ENCODE data around the gene CXXC4. TPM values are rescaled to one million over a fixed set of nuclear protein-coding genes. Genes with fewer than 3 reads are reported as not detected.

Gene CXXC4
- total RNA-seq, 1 donor from 2014 or later, result not detected

DNA sequence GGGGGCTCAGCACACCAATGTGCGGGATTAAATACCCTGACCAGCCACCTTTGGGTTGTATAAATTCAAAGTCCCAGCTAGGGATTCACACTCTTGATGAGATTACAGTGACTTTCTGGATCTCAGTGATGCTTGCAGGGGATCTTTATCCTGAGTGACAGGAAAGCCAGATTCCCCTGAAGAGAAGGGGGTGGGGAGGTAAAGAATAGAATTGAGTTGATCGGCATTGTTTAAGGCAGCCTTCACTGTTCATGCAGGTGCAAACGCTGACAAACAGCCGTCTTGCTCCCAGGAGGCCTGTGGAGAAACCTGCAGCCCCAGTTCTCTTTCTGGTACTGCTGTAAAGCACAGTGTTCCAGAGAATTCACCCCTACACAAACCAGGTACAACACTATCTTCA lies 19.0 kb downstream of the CXXC4 start:
- no peaks in the 10 kb centered on the region for H3K36me3 Mint-ChIP-seq (ENCODE audit: low read depth)
- no peaks in the 10 kb centered on the region for H3K4me1 Mint-ChIP-seq
- H3K27ac Mint-ChIP-seq, result no peak overlapping the region
- ATAC-seq (ENCODE audit: low read depth) (no peak), DNase-seq (no peak)
- H3K27me3 Mint-ChIP-seq, result peaks cover 2% of the 10 kb centered on the region
- ChIA-PET POLR2A (interaction anchor here (0.7 kb wide), 1 partner anchor 209 kb away, joined by 3 read pairs; no protein-coding TSS in a partner anchor), CTCF (no interaction called here)
- H3K4me3 Mint-ChIP-seq, result no peak overlapping the region
- TF ChIP-seq, protein P1, sequence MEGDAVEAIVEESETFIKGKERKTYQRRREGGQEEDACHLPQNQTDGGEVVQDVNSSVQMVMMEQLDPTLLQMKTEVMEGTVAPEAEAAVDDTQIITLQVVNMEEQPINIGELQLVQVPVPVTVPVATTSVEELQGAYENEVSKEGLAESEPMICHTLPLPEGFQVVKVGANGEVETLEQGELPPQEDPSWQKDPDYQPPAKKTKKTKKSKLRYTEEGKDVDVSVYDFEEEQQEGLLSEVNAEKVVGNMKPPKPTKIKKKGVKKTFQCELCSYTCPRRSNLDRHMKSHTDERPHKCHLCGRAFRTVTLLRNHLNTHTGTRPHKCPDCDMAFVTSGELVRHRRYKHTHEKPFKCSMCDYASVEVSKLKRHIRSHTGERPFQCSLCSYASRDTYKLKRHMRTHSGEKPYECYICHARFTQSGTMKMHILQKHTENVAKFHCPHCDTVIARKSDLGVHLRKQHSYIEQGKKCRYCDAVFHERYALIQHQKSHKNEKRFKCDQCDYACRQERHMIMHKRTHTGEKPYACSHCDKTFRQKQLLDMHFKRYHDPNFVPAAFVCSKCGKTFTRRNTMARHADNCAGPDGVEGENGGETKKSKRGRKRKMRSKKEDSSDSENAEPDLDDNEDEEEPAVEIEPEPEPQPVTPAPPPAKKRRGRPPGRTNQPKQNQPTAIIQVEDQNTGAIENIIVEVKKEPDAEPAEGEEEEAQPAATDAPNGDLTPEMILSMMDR (IDR thresholded peaks at IDR 0.05), result no peak
- intact Hi-C loops (cut with micrococcal nuclease), result loop anchor here (5.0 kb wide), 1 partner anchor 268 kb away; no protein-coding TSS in a partner anchor
- H3K9me3 Mint-ChIP-seq, result no peaks in the 10 kb centered on the region

DNA sequence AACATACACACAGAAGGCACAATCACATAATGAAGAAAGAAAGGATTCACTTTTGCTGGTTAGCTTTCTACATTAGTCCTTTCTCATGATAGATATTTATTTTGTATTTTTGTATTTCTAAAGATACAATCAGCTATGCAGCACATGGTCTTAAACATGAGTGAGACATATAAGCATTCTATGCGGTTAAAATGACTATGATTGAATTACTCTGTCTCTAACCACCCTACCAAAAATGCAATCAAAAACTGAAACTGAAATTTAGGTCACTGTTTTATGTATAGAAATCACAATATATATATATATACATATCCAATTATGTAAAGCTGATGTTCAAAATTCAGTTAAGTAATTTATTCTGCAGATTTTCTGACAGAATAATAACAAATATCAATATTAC lies 21.9 kb downstream of the CXXC4 start:
- H3K36me3 Mint-ChIP-seq (ENCODE audit: low read depth), result no peaks in the 10 kb centered on the region
- CTCF ChIA-PET, result no interaction called here
- no peak for ATAC-seq (ENCODE audit: low read depth)
- TF ChIP-seq, protein P1 (IDR thresholded peaks at IDR 0.05), result no peak
- H3K27me3 Mint-ChIP-seq, result no peaks in the 10 kb centered on the region
- no peak overlapping the region for H3K27ac Mint-ChIP-seq
- H3K9me3 Mint-ChIP-seq, result no peaks in the 10 kb centered on the region
- intact Hi-C loops (cut with micrococcal nuclease), result no loop called here
- H3K4me3 Mint-ChIP-seq, result no peak overlapping the region
- H3K4me1 Mint-ChIP-seq, result no peaks in the 10 kb centered on the region
- DNase-seq, result no peak
- POLR2A ChIA-PET, result no interaction called here

- Mint-ChIP-seq H3K27me3 (no peaks in the 10 kb centered on the region), H3K36me3 (ENCODE audit: low read depth) (no peaks in the 10 kb centered on the region), H3K4me1 (no peaks in the 10 kb centered on the region), H3K4me3 (no peak overlapping the region), H3K9me3 (no peaks in the 10 kb centered on the region), H3K27ac (no peak overlapping the region)
- ChIA-PET CTCF (no interaction called here), POLR2A (no interaction called here)
- TF ChIP-seq, protein P1 (IDR thresholded peaks at IDR 0.05), result no peak
- no peak for ATAC-seq (ENCODE audit: low read depth)
- no peak for DNase-seq
- intact Hi-C loops (cut with micrococcal nuclease), result no loop called here
These were observed 23.9 kb downstream of the CXXC4 start for GRCh38 chr4:104470770-104471169.

GRCh38 chr4:104469794-104470193 lies 24.9 kb downstream of the CXXC4 start:
- Mint-ChIP-seq H3K9me3 (no peaks in the 10 kb centered on the region), H3K4me1 (no peaks in the 10 kb centered on the region), H3K4me3 (no peak overlapping the region), H3K36me3 (ENCODE audit: low read depth) (no peaks in the 10 kb centered on the region), H3K27me3 (peaks cover 2% of the 10 kb centered on the region), H3K27ac (no peak overlapping the region)
- no peak for DNase-seq
- intact Hi-C loops (cut with micrococcal nuclease), result no loop called here
- TF ChIP-seq, protein P1 (IDR thresholded peaks at IDR 0.05), result no peak
- ATAC-seq (ENCODE audit: low read depth), result no peak
- POLR2A ChIA-PET, result no interaction called here
- CTCF ChIA-PET, result no interaction called here

DNA sequence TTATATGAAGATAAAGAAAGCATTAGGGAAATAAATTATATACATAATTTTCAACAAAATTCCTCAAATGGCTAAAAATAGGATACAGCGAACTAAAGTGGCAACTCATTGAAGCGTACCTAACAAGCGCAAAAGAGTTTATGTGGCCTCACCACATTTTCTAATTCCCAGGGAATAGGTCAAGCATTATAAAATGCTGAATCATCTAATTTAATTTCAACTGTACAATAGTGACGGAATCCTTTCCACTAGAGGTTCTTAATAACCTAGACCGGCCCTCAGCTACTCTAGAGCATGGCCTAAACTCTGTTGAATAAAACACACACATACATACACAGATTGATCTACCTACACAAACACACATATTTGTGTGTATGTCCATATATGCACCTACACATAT lies 29.1 kb downstream of the CXXC4 start:
- H3K4me3 Mint-ChIP-seq, result no peak overlapping the region
- no peak for ATAC-seq (ENCODE audit: low read depth)
- POLR2A ChIA-PET, result no interaction called here
- DNase-seq, result no peak
- no peaks in the 10 kb centered on the region for H3K4me1 Mint-ChIP-seq
- H3K27me3 Mint-ChIP-seq, result peaks cover 2% of the 10 kb centered on the region
- intact Hi-C loops (cut with micrococcal nuclease), result no loop called here
- no peaks in the 10 kb centered on the region for H3K9me3 Mint-ChIP-seq
- H3K27ac Mint-ChIP-seq, result no peak overlapping the region
- CTCF ChIA-PET, result no interaction called here
- H3K36me3 Mint-ChIP-seq (ENCODE audit: low read depth), result no peaks in the 10 kb centered on the region
- TF ChIP-seq, protein P1 (IDR thresholded peaks at IDR 0.05), result no peak
